ENCODE measurements around the gene ADRM1. TPM values are rescaled to one million over a fixed set of nuclear protein-coding genes. Genes with fewer than 3 reads are reported as not detected.

The ADRM1 gene
- total RNA-seq, 1 experiment from 2014 or later = 290 TPM

GRCh38 chr20:62337558-62338293 is 34.9 kb downstream of the ADRM1 start:
- H3K27me3 ChIP-seq (ENCODE audit: control insufficient read depth, insufficient read depth, low read length) = no peaks in the 10 kb centered on the region

GRCh38 chr20:62338294-62338620 is 35.5 kb downstream of the ADRM1 start:
- Histone ChIP-seq H3K36me3 (replicated peaks; ENCODE audit: control insufficient read depth, insufficient read depth, low read length) (peaks cover 34% of the 10 kb centered on the region), H3K4me3 (ENCODE audit: insufficient read depth, low read depth, low read length) (no peak overlapping the region), H3K27me3 (ENCODE audit: control insufficient read depth, insufficient read depth, low read length) (no peaks in the 10 kb centered on the region)
- DNase-seq = no peak

More at GRCh38 chr20:62337558-62338293, 34.9 kb downstream of the ADRM1 start:
- DNase-seq = no peak
- H3K4me3 ChIP-seq (ENCODE audit: insufficient read depth, low read depth, low read length) = no peak overlapping the region
- H3K36me3 ChIP-seq (replicated peaks; ENCODE audit: control insufficient read depth, insufficient read depth, low read length) = peaks cover 32% of the 10 kb centered on the region

GRCh38 chr20:62339647-62340062 is 36.9 kb downstream of the ADRM1 start:
- no peaks in the 10 kb centered on the region for H3K27me3 ChIP-seq (ENCODE audit: control insufficient read depth, insufficient read depth, low read length)
- no peak overlapping the region for H3K4me3 ChIP-seq (ENCODE audit: insufficient read depth, low read depth, low read length)
- peaks cover 36% of the 10 kb centered on the region for H3K36me3 ChIP-seq (replicated peaks; ENCODE audit: control insufficient read depth, insufficient read depth, low read length)
- no peak for DNase-seq

GRCh38 chr20:62342910-62343309 is 40.1 kb downstream of the ADRM1 start:
- Histone ChIP-seq H3K4me3 (ENCODE audit: insufficient read depth, low read depth, low read length) (no peak overlapping the region), H3K36me3 (replicated peaks; ENCODE audit: control insufficient read depth, insufficient read depth, low read length) (peaks cover 33% of the 10 kb centered on the region), H3K27me3 (ENCODE audit: control insufficient read depth, insufficient read depth, low read length) (no peaks in the 10 kb centered on the region)
- no peak for DNase-seq

GRCh38 chr20:62344092-62344491 is 41.3 kb downstream of the ADRM1 start:
- Histone ChIP-seq H3K27me3 (ENCODE audit: control insufficient read depth, insufficient read depth, low read length) (no peaks in the 10 kb centered on the region), H3K36me3 (replicated peaks; ENCODE audit: control insufficient read depth, insufficient read depth, low read length) (peaks cover 31% of the 10 kb centered on the region)

GRCh38 chr20:62344782-62345181 is 42.0 kb downstream of the ADRM1 start:
- no peak overlapping the region for H3K4me3 ChIP-seq (ENCODE audit: insufficient read depth, low read depth, low read length)
- H3K27me3 ChIP-seq (ENCODE audit: control insufficient read depth, insufficient read depth, low read length) = no peaks in the 10 kb centered on the region
- peaks cover 29% of the 10 kb centered on the region for H3K36me3 ChIP-seq (replicated peaks; ENCODE audit: control insufficient read depth, insufficient read depth, low read length)
- no peak for DNase-seq

More at GRCh38 chr20:62344092-62344491, 41.3 kb downstream of the ADRM1 start:
- no peak overlapping the region for H3K4me3 ChIP-seq (ENCODE audit: insufficient read depth, low read depth, low read length)
- no peak for DNase-seq

- Histone ChIP-seq H3K27me3 (ENCODE audit: control insufficient read depth, insufficient read depth, low read length) (no peaks in the 10 kb centered on the region), H3K36me3 (replicated peaks; ENCODE audit: control insufficient read depth, insufficient read depth, low read length) (peaks cover 36% of the 10 kb centered on the region), H3K4me3 (ENCODE audit: insufficient read depth, low read depth, low read length) (no peak overlapping the region)
- no peak for DNase-seq
Observed at GRCh38 chr20:62345681-62346370, 43.0 kb downstream of the ADRM1 start.

GRCh38 chr20:62346398-62347150 is 43.8 kb downstream of the ADRM1 start:
- H3K27me3 ChIP-seq (ENCODE audit: control insufficient read depth, insufficient read depth, low read length) = no peaks in the 10 kb centered on the region
- DNase-seq = no peak
- H3K36me3 ChIP-seq (replicated peaks; ENCODE audit: control insufficient read depth, insufficient read depth, low read length) = peaks cover 35% of the 10 kb centered on the region
- H3K4me3 ChIP-seq (ENCODE audit: insufficient read depth, low read depth, low read length) = no peak overlapping the region

- no peaks in the 10 kb centered on the region for H3K27me3 ChIP-seq (ENCODE audit: control insufficient read depth, insufficient read depth, low read length)
- no peak for DNase-seq
- H3K4me3 ChIP-seq (ENCODE audit: insufficient read depth, low read depth, low read length) = no peak overlapping the region
- peaks cover 35% of the 10 kb centered on the region for H3K36me3 ChIP-seq (replicated peaks; ENCODE audit: control insufficient read depth, insufficient read depth, low read length)
Observed at GRCh38 chr20:62347151-62347404, 44.3 kb downstream of the ADRM1 start.

- DNase-seq = no peak
- H3K27me3 ChIP-seq (ENCODE audit: control insufficient read depth, insufficient read depth, low read length) = no peaks in the 10 kb centered on the region
- no peak overlapping the region for H3K4me3 ChIP-seq (ENCODE audit: insufficient read depth, low read depth, low read length)
- peaks cover 35% of the 10 kb centered on the region for H3K36me3 ChIP-seq (replicated peaks; ENCODE audit: control insufficient read depth, insufficient read depth, low read length)
Observed at GRCh38 chr20:62347445-62347844, 44.6 kb downstream of the ADRM1 start.

- DNase-seq = no peak
- H3K36me3 ChIP-seq (replicated peaks; ENCODE audit: control insufficient read depth, insufficient read depth, low read length) = peaks cover 31% of the 10 kb centered on the region
- no peak overlapping the region for H3K4me3 ChIP-seq (ENCODE audit: insufficient read depth, low read depth, low read length)
- H3K27me3 ChIP-seq (ENCODE audit: control insufficient read depth, insufficient read depth, low read length) = no peaks in the 10 kb centered on the region
Observed at GRCh38 chr20:62348604-62349003, 45.8 kb downstream of the ADRM1 start.

GRCh38 chr20:62349556-62350097 is 46.8 kb downstream of the ADRM1 start:
- H3K36me3 ChIP-seq (replicated peaks; ENCODE audit: control insufficient read depth, insufficient read depth, low read length) = peaks cover 28% of the 10 kb centered on the region
- no peaks in the 10 kb centered on the region for H3K27me3 ChIP-seq (ENCODE audit: control insufficient read depth, insufficient read depth, low read length)
- no peak for DNase-seq
- no peak overlapping the region for H3K4me3 ChIP-seq (ENCODE audit: insufficient read depth, low read depth, low read length)

- DNase-seq = no peak
- peaks cover 26% of the 10 kb centered on the region for H3K36me3 ChIP-seq (replicated peaks; ENCODE audit: control insufficient read depth, insufficient read depth, low read length)
- no peaks in the 10 kb centered on the region for H3K27me3 ChIP-seq (ENCODE audit: control insufficient read depth, insufficient read depth, low read length)
- H3K4me3 ChIP-seq (ENCODE audit: insufficient read depth, low read depth, low read length) = no peak overlapping the region
Observed at GRCh38 chr20:62350098-62350628, 47.4 kb downstream of the ADRM1 start.

- Histone ChIP-seq H3K4me3 (ENCODE audit: insufficient read depth, low read depth, low read length) (no peak overlapping the region), H3K27me3 (ENCODE audit: control insufficient read depth, insufficient read depth, low read length) (no peaks in the 10 kb centered on the region), H3K36me3 (replicated peaks; ENCODE audit: control insufficient read depth, insufficient read depth, low read length) (peaks cover 23% of the 10 kb centered on the region)
- no peak for DNase-seq
Observed at GRCh38 chr20:62350629-62351422, 48.0 kb downstream of the ADRM1 start.
